HG02870 (cell line): ENCODE measurements around the gene ADAM11.

Experiments
- ATAC-seq: cut with Tn5 transposase; IDR thresholded peaks from one replicate; pipeline ENCODE4 v1.9.1; 2021; ENCODE audit warnings: mild to moderate bottlenecking, moderate library complexity; ENCODE audit not compliant: unreplicated experiment

ADAM11 gene

GRCh38 chr17:44775136-44775837 is 16.5 kb downstream of the ADAM11 start:
- ATAC-seq, result peak; percentile 85

GRCh38 chr17:44775838-44776621 is 17.2 kb downstream of the ADAM11 start:
- ATAC-seq, result peak; percentile 3

GRCh38 chr17:44776628-44777393 is 18.0 kb downstream of the ADAM11 start:
- ATAC-seq, result no peak

DNA sequence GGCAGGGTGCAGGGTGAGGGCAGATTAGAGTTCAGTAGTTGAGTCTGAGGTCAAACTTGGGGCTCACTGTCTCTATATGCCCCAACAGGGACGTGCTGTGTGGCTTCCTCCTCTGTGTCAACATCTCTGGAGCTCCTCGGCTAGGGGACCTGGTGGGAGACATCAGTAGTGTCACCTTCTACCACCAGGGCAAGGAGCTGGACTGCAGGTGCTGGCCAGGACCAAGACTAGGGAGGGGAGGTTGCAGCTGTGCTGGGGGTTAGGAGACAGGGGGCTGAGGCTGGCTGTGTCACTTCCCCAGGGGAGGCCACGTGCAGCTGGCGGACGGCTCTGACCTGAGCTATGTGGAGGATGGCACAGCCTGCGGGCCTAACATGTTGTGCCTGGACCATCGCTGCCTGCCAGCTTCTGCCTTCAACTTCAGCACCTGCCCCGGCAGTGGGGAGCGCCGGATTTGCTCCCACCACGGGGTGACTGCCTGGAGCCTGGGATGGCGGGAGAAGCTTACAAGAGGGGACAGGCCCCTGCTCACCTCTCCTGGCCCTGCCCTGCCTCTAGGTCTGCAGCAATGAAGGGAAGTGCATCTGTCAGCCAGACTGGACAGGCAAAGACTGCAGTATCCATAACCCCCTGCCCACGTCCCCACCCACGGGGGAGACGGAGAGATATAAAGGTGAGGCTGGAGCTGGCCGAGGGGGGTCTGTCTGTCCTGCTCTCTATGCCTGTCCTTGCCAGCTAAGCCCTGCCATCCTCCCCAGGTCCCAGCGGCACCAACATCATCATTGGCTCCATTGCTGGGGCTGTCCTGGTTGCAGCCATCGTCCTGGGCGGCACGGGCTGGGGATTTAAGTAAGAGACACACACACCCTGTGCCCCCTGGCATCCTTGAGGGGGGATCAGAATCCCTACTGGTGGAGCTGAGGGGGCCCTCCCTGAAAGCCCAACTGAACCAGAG is 18.9 kb downstream of the ADAM11 start:
- ATAC-seq, result no peak

DNA sequence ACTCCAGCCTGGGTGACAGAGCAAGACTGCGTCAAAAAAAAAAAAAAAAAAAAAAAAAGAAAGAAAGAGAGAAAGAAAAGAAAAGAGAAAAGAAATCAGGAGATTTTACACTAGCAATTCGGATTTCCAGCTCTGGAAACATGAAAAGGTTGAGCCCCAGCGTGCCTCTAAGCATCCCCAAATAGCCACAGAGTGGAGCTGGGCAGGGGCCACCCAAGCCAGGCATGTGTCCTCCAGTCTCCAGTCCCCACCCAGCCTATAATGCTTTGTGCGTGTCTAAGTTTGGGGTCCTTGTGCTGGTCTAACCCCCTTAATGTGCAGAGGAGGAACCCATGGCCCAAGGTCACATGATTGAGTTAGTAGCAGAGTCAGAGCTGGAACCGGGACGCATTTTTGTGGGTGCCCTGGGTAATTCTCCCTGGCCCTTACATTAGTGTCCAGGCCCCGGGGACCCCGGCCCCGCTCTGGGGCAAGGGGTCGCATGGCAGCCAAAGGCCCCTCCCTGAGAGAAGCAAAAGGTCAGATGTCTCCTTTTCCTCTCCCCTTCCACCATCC is 19.9 kb downstream of the ADAM11 start:
- ATAC-seq, result no peak

- ATAC-seq, result no peak
Observed at GRCh38 chr17:44779211-44780025, 20.6 kb downstream of the ADAM11 start.

- no peak for ATAC-seq
Observed at GRCh38 chr17:44780161-44780560, 21.4 kb downstream of the ADAM11 start.

DNA sequence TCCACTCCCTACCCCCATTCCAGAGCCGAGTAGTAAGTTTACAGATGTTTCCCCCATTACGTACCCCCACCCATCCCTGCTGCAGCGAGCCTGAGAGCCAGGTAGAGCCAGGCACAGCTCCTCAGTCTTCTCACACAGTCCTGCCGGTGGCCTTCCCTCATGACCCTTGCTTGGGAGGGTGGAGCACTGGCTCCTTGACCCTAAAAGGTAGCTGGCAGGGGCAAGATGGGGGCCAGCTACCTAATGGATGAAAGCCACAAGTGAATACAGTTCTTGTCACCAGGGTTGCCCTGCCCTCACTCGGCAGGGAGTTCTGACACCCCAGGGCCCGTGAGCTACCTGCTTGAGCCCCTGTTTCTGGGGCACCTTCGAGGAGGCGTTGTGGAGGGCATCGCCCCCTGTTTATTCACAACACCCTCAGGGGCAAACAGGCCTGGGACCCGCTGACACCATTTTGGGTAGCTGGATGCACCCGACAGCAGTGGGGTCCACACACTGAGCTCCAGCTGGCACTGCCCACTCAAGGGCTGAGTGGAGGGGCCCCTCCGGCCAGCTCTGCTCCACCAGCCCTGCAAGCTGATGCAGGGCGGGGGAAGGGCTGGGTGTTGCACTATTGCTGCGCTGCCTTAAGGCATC is 22.2 kb downstream of the ADAM11 start:
- no peak for ATAC-seq

GRCh38 chr17:44781551-44782325 is 22.9 kb downstream of the ADAM11 start:
- ATAC-seq, result no peak

- no peak for ATAC-seq
Observed at GRCh38 chr17:44782326-44782850, 23.6 kb downstream of the ADAM11 start.

DNA sequence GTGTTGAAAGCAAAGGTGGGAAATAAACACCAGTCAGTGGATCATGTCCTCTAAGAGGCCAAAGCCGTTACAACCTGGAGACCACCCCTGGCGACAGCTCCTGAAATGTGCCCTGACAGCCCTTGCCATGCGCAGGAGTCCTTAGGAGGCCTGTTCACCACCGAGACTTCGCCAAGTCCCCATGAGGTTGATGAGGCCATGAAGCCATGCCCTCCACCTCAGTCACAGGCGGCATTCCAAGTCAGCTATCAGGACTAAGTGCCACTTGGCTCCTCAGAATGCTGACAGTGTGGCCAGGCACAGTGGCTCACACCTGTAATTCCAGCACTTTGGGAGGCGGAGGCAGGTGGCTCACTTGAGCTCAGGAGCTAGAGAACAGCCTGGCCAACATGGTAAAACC is 27.1 kb downstream of the ADAM11 start:
- ATAC-seq, result no peak

- ATAC-seq, result no peak
Observed at GRCh38 chr17:44786551-44787081, 27.8 kb downstream of the ADAM11 start.

GRCh38 chr17:44787271-44787940 is 28.6 kb downstream of the ADAM11 start:
- ATAC-seq, result no peak

GRCh38 chr17:44788139-44788538 is 29.4 kb downstream of the ADAM11 start:
- no peak for ATAC-seq

DNA sequence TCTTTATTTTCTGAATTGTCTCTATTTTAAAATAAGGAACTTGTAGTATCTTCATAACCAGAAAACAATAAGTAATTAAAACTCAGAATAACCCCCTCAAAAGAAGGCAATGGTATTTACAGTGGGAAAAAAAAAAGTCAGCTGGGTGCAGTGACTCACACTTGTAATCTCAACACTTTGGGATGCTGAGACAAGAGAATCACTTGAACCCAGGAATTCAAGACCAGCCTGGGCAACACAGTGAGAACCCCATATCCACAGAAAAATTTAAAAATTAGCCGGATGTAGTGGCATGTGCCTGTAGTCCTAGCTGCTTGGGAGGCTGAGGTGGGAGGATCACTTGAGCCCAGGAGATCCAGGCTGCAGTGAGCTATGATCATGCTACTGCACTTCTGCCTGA is 33.5 kb downstream of the ADAM11 start:
- no peak for ATAC-seq

- ATAC-seq, result no peak
Observed at GRCh38 chr17:44793885-44794842, 35.4 kb downstream of the ADAM11 start.
